Nucleus accumbens (tissue), 56 donors: ENCODE measurements around the gene NGRN.
A peak's percentile ranks its signal among the peaks of the same experiment; 100 is the strongest.
"Not testable (repeated sequence)": the region's sequence is repeated elsewhere in the genome, so short reads cannot be mapped to it uniquely, and the experiment has no call there.

Source experiments
- DNase-seq, 56 donors: peaks; one replicate each; lab custom pipeline; 2025; lab: John Stamatoyannopoulos, UW

NGRN gene

DNA sequence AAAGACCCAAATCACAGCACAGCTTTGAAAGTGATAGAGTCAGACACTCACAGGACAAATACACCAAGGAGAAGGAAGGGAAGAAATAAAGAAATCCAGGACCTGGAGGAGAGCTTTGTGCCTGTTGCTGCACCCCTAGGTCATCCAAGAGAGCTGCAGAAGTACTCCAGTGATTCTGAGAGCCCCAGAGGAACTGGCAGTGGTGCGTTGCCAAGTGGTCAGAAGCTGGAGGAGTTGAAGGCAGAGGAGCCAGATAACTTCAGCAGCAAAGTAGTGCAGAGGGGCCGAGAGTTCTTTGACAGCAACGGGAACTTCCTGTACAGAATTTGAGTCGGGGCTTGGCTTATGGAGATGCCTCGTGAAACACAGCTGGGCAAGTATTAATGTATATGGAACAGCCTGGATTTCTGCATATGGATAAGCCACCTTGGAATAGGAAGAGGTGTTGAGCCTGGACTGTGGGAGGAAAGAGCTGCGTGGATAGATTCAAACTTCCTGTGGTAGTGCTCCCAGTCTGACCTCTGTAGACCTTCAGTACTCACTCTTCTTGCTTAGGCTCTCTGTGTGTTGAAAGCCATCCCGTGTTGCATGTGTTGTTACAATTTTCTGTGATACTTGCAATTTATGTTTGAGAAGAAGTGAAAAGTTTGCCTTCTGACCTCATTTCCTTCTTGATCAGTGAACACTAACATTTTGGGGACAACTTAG lies 6.1 kb downstream of the NGRN start:
- DNase-seq = no peak

DNA sequence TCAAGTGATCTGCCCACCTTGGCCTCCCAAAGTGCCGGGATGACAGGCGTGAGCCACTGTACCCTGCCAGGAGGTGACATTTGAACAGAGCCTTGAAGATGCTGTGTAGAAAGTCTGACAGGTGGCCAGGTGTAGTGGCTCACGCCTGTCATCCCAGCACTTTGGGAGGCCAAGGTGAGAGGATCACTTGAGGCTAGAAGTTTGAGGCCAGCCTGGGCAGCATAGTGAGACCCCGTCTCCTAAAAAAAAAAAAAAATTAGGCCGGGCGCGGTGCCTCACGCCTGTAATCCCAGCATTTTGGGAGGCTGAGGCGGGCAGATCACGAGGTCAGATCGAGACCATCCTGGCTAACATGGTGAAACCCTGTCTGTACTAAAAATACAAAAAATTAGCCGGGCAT lies 13.0 kb downstream of the NGRN start:
- DNase-seq = not testable (repeated sequence)

DNA sequence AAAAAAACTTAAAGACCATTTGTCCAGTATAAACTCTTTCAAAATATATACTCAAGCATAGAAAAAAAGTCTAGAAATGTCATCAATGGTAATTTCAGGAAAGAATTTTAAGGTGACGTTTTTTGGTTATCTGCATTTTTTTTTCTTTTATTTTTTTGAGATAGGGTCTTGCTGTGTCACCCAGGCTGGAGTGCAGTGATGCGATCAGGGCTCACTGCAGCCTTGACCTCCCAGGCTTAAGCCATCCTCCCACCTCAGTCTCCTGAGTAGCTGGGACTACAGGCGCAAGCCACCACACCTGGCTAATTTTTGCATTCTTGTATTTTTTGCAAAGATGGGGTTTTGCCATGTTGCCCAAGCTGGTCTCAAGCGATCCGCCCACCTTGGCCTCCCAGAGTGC lies 15.3 kb downstream of the NGRN start:
- not testable (repeated sequence) for DNase-seq

DNA sequence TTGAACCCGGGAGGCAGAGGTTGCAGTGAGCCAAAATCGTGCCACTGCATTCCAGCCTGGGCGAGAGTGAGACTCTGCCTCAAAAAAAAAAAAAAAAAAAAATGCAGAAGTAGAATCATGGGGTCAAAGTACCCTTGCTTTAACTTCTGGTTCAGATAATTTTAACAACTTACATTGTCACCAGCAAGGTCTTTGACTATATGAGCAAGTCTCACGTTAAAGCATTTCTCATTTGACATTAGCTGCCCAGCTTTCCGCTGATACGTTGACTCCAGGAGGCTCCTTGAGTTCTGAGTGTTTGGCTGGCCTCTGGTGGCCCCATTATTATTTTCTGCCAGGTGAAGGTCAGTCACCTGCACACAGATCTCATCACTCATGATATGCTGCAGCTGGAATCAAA lies 16.2 kb downstream of the NGRN start:
- DNase-seq = not testable (repeated sequence)

DNA sequence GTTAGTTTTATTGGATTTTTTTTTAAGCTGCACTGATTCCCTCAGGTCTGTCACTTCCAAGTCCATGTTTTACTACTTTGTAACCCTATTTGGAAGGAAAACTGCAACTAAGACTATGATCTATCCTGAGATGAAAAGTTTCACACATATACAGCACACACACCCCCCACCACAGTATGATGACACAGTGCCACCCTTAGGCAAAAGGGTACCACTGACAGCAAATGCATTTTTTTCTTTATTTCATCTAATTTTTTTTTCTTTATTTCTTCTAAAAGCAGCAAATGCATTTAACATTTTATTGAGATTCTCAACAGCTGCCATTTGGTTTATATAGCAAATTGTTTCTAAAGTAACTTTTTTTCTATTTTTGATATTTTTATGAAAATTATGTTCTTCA lies 21.2 kb downstream of the NGRN start:
- DNase-seq = no peak

DNA sequence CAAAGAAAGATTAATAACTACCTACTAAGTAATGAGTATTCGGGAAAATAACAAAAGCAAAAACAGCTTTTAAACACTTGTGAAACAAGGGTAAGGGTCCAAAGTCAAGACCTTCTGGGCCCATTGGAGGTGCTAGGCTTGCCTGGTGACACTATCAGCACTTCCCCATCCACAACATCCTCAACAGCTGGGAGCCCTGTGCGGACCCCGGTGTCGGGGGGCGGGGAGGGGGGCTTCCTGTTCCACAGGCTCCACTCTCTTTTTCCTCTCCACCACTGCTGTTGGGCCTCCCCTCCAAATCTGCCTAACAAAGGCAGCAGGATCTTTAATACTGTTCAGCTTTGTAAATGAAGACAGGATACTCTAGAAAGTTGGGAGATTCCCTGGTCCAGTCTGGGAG lies 21.6 kb downstream of the NGRN start:
- no peak for DNase-seq

DNA sequence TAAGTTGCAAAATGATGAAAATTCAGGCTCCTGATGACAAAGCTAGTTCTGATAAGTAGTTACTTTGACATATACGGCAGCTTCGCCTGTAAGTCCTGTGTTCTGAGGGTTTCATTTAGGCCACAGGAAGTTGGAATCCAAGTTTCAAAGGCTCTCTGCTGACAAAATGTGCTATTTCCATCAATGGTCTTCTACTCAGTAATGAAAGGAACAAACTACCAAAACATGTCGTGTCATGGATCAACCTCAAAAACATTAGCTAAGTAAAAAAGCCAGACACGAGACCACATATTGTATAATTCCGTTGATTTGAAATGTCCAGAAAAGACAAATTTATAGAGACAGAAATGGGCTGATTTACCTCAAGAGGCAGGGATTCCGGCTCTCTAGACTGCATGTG lies 22.5 kb downstream of the NGRN start:
- DNase-seq = no peak

DNA sequence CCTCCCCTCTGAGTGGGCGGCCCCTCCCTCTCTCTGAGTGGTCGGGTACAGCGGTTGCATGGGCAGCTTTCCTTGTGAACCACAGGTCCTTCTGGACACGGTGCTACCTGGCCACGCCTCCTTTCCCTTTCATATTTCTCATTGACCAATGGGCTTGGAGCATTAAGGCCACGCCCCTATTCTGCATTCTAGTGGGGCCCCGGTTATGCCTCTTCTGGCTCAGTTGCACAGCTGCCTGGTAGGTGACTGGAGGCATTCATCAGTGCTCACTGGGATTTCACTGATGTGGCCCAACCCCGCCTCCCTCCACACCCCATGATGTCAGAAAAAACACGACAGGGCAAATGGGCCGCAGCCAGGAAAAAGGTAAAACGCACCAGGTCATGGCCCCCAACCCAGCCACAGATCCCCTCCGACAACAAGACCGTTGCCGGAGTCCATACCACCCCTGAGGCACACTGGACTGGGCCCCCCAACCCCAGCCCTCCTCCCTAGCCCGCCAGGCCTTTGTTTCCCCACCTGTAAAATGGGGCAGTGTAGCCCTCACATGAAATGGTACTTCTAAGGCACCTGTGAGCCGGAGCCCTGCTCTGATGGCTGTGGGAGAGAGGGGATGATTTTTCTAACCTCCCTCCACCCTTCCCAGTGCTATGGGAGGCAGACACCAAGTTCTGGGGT lies 26.3 kb downstream of the NGRN start:
- DNase-seq = peak in 1 of 56 donors; percentile 7

DNA sequence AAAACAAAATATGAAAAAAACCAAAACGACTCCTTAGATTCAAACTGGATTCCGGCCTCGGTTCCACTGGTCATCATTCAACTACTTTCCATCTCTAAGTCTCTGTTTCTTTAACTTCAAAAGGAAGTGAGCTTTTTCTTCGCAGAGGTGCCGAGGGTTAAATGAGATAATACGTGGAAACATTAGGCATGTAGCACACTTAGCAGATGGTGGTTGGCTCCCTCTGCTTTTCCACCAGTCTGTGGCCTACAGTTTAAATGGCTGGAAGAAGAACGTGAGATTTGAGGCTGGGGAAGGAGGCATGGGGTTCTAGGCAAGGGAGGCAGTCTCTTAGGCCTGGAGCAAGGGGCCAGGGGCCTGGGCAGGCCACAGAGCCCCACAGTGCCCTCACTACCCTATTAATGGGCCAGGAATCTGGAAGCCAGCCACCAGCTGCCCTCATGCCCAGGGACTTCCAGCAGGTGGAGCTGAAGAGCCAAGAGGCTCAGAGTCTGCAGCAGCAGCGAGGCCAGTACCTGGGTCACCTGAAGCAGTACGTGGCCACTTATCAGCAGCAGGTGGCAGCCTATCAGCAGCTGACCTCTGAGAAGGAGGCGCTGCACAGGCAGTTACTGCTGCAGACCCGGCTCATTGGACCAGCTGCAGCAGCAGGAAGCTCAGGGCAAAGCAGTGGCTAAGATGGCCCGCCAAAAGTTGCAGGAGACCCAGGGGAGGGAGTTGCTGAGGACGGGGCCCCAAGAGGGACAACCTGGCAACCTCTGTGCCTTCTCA lies 27.8 kb downstream of the NGRN start:
- peak in 41 of 56 donors; percentile 14 to 77 (median 36) for DNase-seq

DNA sequence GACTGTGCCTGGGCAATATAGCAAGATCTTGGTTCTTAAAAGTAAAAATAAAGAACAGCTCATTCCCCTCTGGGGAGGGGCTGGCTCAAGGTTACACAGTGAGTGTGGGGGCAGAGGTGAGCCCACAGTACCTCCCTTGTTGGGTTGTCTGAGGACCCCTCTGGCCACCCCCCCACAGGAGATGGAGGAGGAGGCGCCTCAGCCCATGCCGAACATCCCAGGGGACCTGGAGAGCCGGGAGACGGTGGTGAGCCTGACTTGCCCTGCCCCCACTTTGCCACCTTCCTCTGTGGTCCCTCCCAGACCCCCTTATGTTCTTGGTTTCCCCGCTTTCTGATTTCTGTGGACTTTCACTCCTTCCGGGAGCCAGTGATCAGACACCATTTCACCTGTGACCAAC lies 28.7 kb downstream of the NGRN start:
- DNase-seq = no peak

DNA sequence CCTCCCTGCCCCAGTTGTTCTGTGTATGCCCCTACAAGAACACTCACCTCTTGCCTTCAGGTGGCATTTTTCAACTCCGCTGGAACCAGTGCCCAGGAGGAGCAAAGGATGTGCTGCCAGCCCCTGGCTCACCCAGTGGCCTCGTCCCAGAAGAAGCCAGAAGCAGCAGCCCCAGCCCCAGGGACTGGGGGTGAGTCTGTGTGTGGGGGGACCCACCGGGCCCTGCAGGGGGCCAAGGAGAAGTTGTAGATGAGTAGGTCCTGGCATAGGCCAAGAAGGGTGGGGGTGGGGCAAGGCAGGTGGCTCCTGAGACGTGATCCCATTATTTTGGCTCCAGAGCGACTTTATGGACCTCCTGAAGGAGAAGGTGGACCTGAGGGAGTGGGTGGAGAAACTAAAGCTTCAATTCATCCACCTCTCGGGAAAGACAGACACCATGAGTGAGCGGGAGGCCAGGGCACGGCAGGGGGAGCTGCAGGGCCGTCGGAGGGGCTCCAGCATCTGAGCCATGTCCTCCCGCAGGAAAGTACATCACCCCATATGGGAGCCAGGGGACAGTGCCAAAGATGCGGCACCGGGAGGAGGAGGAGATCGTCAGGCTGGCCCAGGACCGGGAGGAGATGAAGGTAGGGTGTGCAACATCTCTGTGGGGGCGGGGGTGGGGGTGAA lies 29.3 kb downstream of the NGRN start:
- DNase-seq = peak in 6 of 56 donors; percentile 12 to 30 (median 17)

DNA sequence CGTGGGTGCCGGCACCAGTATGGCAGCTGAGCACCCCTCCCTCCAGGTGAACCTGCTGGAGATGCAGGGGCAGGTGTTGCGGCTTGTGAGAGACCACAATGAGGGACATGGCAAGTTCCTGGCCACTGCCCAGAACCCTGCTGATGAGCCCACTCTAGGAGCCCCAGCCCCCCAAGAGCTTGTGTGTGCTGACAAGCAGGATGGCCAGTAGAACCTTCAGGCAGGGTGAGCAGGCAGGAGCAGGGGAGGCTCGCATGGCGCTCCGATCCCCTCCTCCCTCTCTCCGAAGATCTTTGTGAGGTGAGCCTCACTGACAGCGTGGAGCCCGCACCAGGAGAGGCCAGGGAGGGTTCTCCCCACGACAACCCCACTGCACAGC lies 29.8 kb downstream of the NGRN start:
- DNase-seq = peak in 1 of 56 donors; percentile 38

DNA sequence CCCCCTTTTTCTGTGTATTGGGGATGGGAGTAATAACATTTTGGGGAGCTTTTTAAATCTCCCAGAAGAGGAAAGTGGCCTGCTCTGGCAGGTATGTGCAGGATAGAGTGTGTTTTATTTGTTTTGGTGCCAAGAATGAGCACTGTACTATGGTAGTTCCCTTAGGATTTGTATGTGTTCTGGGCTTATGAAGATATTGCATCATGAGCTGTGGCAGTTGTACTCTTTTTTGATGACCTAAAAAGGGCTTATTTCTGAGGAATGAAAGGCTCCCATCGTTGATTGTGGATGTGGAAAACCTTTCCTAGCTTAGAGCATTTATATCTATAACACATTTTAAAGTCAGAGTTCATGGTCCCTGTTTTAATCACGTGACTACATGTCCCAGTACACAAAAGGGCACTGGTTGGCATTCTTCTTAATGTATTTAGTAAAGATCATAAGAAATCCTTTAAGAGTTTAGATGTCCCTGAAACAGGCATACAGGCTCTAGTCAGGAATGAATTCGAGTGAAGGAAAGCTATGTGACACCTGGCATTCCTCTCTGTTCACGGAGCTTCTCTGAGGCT lies 30.9 kb downstream of the NGRN start:
- not testable (repeated sequence) for DNase-seq

DNA sequence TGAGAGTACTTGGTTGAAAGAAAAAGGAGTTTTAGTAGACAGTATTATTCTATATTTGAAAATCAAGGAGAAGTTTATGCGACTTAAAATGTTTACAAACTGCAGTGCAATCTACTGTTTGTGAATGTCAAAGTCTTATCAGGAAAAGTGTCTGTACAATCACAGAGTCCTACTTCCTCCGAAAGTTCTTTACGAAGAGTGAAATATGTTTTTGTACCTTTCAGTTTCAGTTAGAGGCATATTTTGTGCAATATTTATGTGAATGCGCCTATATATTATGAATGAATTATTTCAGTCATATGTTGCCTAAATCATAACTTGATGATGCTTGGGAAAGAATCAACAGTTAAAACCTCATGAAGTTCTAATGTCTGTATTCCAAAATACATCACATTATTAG lies 31.5 kb downstream of the NGRN start:
- DNase-seq = no peak

DNA sequence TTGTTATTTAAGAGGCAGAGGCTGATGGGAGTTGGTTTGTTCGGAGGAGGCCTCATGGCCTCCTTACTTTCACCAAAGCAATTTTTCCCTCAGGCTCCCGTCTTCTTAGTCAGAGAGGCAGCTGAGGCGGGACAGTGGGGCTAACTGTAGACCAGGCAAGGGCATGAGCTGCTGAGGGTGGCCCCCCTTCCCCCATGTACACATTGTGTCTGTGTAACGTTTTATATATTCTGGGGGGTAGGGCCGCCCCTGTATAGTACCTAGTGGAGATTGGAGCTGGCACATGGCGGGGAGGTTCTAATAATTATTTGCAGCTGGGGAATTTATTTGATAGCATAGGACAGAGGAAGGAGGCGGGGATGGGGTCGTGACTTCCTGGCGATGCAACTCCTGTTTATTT lies 35.1 kb downstream of the NGRN start:
- no peak for DNase-seq

DNA sequence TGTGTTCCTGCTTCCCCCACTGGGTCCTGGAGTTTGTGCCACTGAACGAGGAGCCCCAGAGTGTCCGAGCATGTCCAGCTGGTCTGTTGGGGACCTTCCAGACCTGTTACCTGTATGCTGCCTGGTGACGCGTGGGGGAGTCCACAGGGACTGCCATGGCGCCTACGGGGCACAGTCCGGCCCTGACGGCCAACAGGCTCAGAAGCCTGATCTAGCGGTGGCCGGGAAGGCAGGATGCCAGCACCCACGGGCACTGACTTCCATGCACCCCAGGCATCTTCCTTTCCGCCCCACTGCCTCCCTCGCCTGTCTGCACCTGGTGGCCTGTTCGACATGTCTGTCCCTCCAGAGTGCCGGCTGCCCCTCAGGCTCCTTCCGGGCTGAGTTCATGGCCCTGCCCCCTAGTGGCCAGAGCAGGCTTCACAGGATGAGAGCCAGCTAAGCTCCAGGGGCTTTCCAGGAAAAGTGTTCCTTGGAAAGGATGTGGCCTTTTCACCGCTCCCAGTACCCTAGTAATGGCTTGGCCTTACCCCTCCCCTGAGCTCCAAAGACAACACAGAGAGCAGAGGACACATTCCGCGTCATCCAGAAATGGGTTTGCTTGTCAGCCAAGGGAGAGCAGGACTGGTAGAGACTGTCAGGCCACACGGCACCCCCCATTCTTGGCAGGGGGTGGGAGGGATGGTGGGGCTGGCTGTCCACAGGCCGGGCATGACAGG lies 35.7 kb downstream of the NGRN start:
- DNase-seq = peak in 7 of 56 donors; percentile 16 to 35 (median 20)

DNA sequence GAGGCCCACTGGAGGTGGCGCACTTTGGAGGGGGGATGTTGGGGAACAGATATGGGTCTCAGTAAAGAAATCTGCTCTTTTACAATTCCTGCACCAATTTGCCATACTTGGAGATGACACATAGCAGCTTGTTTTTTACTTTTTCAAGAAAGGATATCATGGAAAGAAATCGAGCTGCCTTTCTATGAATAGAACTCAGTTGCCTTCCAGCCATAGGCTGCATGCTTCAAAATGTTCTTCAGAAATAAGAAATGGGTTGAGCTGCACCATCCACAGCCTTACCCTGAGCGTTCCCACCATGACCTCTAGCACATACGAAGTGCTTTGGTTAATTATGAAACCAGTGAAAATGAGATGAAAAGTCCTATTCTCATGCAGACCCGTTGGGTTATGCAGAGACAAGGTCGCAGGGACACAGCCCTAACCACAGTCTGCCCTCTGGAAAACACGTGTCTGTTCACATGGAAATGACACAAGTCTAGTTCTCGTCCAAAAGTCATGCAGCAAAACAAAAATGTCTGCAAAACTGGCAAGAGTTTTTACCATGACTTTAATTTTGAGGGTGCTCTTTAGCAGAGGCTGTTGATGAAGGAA lies 36.3 kb downstream of the NGRN start:
- DNase-seq = no peak

DNA sequence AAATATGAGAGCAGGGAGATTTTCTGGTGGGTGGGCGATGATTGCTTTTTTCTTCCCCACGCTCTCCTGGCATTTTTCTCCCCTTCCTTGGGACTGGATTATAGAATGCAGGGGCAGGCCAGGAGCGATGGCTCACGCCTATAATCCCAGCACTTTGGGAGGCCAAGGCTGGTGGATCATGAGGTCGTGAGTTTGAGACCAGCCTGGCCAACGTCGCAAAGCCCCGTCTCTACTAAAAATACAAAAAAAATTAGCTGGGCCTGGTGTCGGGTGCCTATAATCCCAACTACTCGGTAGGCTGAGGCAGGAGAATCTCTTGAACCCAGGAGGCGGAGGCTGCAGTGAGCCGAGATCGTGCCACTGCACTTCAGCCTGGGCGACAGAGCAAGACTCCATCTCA lies 39.9 kb downstream of the NGRN start:
- DNase-seq = not testable (repeated sequence)

DNA sequence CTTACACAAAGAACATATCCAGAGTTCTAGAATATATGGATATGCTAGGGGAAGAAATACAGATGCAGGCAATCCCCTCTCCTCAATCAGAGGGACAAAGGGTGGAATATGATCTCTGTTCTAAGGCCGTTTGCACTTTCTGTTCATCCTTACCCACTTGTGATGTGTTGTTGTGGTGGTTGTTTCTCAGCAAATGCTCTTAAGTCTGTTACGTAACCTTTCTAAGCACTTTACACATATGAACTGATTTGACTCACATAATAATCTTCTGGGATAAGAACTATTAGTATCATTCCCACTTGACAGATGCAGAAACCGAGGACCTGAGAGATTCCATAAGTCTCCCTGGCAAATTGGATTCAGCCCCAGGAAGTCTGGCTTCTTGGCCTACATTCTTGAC lies 40.5 kb downstream of the NGRN start:
- DNase-seq = no peak

DNA sequence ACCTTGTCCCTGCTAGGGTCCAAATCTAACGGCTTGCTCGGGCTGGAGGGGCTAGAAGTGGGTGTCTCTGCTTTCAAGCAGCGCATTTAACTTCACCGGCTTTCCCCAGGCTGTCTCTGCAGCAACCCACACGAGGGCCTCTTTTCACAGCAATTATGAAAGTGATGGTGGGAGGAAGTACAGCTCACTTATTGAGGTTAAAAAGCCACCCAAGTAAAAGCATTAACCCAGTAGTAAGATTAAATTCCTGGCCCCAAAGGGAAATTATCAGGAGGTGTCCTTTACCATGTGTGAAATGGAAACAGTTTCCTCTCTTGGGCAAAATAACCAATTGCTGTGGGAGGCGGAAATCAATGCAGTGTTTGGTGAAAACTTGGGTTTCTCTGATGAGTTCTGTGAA lies 41.1 kb downstream of the NGRN start:
- DNase-seq = peak in 16 of 56 donors; percentile 7 to 59 (median 22)
